Measurements from ENCODE around the gene DTX4.

GRCh38 chr11:59225017-59225416 lies 53.1 kb downstream of the DTX4 start:
- no peak for TF ChIP-seq CTCF (IDR thresholded peaks at IDR 0.05; ENCODE audit: low read depth, low read length)
- no peak for TF ChIP-seq POLR2A (IDR thresholded peaks at IDR 0.05; ENCODE audit: extremely low read depth, insufficient read length)
- TF ChIP-seq MAX (IDR thresholded peaks at IDR 0.05; ENCODE audit: low read depth, low read length): no peak

All from NB4 (cell line).